GM18951 (cell line): ENCODE data around the gene ANKRD6.

Source experiments
- POLR2A ChIP-seq: IDR thresholded peaks from 4 replicates; pipeline ENCODE4 v1.6.1; 2011; ENCODE audit warnings: mild to moderate bottlenecking; ENCODE audit not compliant: insufficient read length, insufficient read depth; ENCODE audit errors: extremely low read depth
- in situ Hi-C: fragments of 300-500 bp; cut with MboI; formaldehyde crosslinking; loops from one replicate; pipeline ENCODE4 v1.12.0; 2022; ENCODE audit warnings: low sequenced_read_pairs, mixed read lengths, inconsistent platforms; ENCODE audit not compliant: unreplicated experiment

The ANKRD6 gene

DNA sequence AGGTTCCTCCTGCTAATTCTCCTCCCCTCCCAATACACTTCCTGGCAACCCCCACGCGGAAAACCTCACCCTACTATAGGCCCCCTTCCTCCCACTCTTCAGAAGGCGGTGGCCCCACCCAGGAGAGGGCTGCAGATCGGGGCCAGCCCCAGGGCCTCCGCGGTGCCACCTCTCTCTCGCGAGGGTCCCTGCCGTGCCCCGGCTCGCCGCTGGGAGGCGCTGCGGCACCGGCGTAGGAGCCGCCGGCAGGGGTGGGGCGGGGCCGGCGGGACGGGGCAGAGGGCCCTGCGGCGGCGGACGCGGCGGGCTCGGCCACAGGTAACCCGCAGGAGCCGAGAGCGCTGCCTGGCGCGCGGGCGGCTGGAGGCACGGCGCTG, at the start of gene ANKRD6:
Gene ANKRD6, plus strand, starts transcription at position 278 of the 377 bp plus-strand sequence. CDS start 133,825 bp downstream, outside the sequence.
- in situ Hi-C loops, result loop anchor here (10.0 kb wide), 1 partner anchor 182 kb away; no protein-coding TSS in a partner anchor

DNA sequence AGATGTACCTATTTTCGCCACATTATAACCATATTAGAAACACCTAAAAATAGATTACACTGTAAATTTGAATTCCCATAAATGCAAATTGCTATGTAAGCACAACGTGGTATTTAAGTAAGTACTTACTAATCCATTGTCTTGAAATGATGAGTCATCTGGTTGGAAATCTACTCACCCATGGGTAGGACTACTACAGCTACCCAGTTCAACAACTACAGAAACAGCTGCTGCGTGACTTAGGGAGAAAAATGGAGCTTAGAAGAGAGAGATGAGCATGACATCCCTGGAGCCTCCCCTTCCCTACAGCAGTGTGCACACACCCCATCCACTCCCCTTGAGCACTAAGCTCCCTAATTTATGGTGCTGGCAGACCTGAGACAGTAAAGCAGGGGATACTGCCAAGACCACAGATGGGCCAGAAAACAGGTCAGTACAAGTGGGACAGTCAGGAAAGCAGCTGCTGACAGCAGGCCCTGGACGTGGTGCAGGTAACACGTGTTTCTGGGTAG, 47.7 kb upstream of the ANKRD6 start:
- TF ChIP-seq POLR2A, result no peak
- in situ Hi-C loops, result loop anchor here (25.0 kb wide), 1 partner anchor 398 kb away; no protein-coding TSS in a partner anchor

More for the DNA sequence above, at the start of gene ANKRD6:
- TF ChIP-seq POLR2A, result no peak

DNA sequence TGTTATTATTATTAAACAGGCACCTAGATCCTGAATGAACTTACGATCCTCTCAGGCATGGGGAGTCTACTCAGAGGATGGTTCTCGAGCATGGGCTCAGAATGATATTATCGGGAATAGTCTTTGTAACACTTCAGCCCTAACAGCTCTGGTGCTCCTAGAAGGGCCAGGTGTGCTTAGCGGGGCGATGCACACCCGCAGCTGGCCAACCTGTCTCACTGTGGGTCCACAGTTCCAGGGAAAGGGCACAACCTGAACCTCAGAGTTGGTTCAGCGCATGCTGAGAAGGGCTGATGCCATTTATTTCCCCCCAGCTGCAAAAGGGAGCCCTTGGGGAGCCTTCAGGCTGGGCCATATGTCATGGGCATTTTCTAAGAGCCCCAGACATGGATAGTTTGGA, 47.1 kb upstream of the ANKRD6 start:
- in situ Hi-C loops, result loop anchor here (25.0 kb wide), 1 partner anchor 399 kb away; no protein-coding TSS in a partner anchor
- TF ChIP-seq POLR2A, result no peak

DNA sequence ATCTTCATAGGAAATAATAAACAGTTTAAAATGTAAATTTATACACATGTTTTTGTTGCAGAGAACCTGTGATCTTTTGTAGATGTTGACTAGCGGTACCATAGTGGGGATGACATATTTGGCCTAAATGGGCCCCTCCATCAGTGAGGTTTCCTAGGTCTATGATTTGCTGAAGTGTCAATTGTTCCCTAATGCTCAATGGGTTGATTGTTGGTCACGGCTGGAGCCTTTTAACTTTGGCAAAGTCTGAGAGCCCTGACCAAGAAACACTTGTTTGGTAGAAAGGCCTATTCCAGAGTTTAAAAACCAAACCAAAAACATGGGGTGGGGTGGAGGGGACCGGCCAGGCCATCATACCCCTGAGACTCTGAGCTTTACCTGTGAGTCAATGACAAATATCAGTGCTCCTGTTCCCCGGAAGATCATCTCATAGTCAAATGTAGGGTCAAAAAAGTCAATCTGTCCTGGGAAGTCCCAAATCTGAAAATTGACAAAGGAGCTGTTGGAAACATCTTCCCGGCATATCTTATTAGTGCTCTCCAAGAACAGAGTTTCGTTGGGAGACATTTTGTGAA, 45.9 kb upstream of the ANKRD6 start:
- TF ChIP-seq POLR2A, result no peak
- in situ Hi-C loops, result loop anchor here (25.0 kb wide), 1 partner anchor 400 kb away; no protein-coding TSS in a partner anchor

DNA sequence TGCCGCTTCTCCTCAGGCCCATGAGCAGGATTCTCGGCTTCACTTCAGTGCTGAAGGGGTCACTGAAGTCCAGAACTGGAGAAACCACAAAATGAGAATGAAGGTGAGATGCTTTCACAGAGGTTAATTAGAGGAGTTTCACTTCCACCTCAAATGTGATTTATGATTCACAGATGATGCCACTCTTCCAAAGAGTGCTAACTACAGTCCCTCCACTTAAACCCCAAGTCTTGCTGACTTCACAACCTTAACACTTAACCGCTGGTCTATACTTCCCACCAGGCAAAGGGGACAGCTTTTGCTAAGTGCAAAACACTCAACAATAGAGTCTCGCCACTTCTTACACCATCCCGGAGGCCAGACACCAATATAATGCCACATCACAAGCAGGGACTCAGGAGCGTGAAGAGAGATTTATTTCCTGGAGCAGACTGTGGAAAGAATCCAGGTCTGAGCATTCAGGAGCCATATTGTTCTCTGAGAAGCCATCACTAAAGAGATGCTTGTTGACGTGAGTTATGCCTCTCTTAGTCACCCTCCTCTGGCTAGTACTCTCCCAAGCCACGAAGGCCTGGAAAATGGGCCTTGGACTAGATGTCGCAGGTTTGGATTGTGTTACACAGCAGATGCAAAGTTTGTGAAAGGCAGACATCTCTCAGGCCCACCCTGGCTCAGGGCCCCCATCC, 45.3 kb upstream of the ANKRD6 start:
- in situ Hi-C loops, result loop anchor here (25.0 kb wide), 1 partner anchor 400 kb away; no protein-coding TSS in a partner anchor
- TF ChIP-seq POLR2A, result no peak

DNA sequence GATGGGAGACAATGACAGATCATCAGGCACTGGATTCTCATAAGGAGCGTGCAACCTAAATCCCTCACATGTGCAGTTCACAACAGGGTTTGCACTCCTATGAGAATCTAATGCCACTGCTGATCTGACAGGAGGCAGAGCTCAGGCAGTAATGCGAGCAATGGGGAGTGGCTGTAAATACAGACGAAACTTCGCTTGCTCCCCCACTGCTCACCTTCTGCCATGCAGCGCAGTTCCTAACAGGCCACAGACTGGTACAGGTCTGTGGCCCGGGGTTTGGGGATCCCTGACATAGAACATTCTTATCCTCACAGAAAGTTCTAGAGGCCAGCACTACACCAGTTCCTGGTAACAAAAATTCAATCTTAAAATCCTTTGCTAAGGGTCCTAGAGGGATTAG, 44.1 kb upstream of the ANKRD6 start:
- in situ Hi-C loops, result loop anchor here (25.0 kb wide), 1 partner anchor 402 kb away; no protein-coding TSS in a partner anchor
- TF ChIP-seq POLR2A, result no peak

DNA sequence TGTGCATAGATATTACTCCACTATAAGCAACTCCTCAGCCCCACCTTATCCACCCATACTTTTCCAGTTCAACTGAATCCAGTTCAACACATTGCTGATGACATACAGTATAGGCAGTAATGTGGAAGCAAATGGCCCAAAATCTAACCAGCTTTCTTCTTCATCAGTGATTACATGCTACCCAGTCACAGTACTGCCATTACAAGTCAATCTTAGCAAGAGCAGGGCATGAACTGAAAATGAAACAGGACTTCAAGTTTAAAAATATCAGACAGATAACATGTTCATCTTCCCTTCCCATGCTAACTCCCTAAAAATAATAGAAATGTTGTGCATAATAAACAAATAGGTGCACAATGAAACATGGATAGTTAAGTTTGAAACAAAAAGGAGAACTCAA, 40.1 kb upstream of the ANKRD6 start:
- in situ Hi-C loops, result loop anchor here (25.0 kb wide), 1 partner anchor 406 kb away; no protein-coding TSS in a partner anchor
- no peak for TF ChIP-seq POLR2A

DNA sequence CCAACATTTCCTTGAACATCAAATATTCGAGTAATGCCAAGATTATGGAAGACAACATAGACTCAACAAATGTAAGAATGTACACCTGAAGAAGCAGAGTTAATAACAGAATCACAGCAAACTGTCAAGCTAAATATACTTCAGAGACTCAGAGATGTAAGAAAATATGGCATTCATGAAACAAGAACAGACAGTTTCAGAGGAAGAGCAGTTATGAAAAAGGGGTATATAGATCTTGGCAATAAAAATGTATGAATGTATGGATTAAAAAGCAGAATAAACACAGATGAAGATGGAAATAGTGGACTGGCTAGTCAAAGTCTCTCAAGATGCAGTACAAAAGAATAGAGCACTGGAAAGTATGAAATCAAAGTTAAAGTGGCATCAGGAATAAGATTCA, 39.3 kb upstream of the ANKRD6 start:
- in situ Hi-C loops, result loop anchor here (25.0 kb wide), 1 partner anchor 406 kb away; no protein-coding TSS in a partner anchor
- TF ChIP-seq POLR2A, result no peak

DNA sequence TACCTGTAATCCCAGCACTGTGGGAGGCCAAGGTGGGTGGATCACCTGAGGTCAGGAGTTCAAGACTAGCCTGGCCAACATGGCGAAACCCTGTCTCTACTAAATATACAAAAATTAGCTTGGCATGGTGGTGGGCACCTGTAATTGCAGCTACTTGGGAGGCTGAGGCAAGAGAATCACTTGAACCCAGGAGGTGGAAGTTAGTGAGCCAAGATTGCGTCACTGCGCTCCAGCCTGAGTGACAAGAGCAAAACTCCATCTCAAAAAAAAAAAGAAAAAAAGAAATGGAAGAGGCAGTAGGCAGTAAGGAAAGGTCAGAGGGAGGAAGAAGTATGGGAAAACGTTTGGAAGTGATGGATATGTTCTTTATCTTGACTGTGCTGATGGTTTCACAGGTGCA, 35.1 kb upstream of the ANKRD6 start:
- in situ Hi-C loops, result loop anchor here (25.0 kb wide), 1 partner anchor 411 kb away; no protein-coding TSS in a partner anchor

DNA sequence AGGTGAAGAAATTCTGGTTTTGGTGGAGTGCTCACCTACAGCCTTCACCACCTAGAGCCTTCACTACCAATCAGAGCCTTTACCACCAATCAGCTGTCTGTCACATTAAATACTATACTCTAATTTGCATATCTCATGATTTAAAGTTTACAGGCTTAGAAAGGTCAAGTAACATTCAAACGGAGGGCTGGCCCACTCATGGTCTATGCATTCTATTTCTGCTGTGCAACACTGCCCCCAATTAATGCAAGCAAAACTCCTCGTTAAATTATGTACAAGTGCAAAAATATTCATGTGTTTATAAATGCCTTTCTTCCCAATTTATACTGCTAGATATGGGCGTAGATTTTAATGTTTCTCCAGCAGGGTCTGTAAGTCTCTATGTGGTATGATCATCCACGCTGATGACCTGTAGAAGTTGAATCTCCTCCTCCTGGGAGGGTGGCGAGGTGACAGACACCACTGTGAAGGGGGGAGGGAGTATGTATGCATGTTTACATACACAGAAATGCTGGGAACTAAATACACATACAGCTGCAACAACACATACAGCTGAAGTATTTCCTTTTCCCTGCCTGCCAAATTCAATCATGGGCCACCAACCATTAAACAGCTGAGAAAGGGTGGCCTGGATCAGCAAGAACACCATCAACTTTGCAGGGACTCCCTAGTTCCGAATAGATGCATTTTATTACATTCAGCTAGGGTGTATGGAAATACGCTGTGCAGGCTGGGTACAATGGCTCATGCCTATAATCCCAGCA, 34.0 kb upstream of the ANKRD6 start:
- in situ Hi-C loops, result loop anchor here (25.0 kb wide), 1 partner anchor 412 kb away; no protein-coding TSS in a partner anchor

DNA sequence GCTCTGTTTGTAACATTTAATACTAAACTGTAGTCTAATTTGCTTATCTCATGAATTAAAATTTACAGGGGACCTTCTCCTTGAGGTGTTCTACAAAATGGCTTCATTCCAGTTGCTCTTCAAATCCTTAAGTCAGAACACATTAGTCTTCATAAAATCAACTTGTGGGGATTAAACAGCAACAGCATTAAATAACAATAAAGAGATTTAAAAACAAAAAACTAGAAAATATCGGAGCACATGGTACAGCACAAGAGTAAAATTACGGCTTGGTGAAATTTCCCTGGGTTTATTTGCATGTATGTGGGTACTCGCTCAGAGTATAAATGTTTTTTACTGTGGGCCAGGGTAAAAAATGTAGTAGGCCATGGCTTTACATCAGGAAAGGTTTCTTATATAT, 32.9 kb upstream of the ANKRD6 start:
- TF ChIP-seq POLR2A, result no peak
- in situ Hi-C loops, result no loop called here

More for the DNA sequence above, 34.0 kb upstream of the ANKRD6 start:
- TF ChIP-seq POLR2A, result no peak

DNA sequence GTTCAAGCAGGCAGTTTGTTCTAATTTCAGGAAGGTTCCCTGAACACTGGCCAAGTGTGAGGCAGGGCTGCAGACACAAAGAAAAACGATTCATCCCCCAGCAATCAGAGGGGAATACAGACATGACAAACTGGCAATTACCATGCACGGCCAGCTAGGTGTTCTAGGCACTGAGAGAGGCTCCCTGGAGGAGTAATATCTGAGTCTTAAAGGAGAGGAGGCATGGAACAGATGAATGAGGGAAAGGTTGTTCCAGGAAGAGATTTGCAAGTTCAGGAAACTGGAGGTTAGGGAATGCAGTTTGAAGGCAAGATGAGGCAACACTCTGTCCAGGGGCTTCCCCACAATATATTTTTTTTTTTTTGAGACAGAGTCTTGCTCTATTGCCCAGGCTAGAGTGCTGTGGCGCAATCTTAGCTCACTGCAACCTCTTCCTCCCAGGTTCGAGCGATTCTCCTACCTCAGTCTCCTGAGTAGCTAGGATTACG, 32.0 kb upstream of the ANKRD6 start:
- in situ Hi-C loops, result no loop called here
- TF ChIP-seq POLR2A, result no peak

DNA sequence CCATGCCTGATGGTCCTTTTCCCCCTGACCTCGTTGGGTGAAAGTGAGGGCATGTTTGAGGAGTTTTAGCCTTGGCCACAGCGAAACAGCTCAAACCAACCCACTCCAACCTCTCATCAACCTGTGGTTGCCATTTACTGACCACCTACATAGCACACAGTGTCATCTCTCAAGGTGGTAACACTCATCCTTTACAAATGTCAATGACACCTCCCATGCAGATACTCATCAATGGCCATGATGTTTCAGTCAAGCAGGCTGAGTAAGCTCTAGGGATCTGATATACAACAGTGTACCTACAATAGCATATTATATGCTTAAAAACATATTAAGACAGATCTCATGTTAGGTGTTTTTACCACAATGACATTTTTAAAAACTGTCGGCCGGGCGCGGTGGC, 30.2 kb upstream of the ANKRD6 start:
- no peak for TF ChIP-seq POLR2A
- in situ Hi-C loops, result no loop called here
